HS-27A (cell line): ENCODE data around the gene COL9A3.

ENCODE experiments used
- DNase-seq: peaks from one replicate; pipeline ENCODE4 v3.0.0-alpha.2; 2012; ENCODE audit warnings: low read depth, missing footprints

The COL9A3 gene

DNA sequence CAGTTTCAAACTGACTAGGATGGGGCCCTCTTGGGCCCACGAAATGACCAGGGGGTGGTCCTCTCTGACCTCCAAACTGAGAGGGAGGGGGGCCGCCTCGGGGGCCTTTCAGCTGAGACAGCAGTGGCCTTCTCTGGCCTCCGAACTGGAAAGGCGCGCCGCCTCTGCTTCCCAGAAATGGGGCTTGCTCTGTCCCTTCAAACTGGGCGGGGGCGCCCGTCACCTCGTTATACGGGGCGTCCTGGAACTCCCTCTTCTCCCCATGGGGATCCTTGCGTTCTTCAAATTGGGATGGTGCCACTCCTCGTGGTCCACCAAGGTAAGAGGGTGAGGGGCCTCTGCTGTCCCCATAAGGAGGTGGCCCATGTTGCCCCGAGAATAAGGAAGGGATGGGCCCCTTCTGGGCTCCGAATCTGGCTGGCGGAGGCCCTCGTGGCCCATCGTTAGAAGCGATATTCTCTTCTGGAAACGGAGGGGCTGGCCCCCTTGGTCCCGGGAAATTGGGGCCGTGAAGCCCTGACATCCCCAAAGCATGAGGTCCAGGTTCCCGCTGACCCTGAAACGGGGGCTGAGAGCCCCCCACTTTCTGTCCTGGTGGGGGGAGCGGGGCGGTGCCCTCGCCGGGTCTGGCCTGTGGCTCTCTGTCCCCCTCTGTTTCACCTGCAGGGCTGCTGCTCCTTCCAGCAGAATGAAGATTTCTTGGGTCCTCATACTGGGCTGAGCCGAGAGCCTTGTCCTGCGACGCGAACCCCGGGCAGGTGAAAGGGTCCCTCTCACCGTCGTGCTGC lies 63.5 kb downstream of the COL9A3 start:
- DNase-seq = no peak

DNA sequence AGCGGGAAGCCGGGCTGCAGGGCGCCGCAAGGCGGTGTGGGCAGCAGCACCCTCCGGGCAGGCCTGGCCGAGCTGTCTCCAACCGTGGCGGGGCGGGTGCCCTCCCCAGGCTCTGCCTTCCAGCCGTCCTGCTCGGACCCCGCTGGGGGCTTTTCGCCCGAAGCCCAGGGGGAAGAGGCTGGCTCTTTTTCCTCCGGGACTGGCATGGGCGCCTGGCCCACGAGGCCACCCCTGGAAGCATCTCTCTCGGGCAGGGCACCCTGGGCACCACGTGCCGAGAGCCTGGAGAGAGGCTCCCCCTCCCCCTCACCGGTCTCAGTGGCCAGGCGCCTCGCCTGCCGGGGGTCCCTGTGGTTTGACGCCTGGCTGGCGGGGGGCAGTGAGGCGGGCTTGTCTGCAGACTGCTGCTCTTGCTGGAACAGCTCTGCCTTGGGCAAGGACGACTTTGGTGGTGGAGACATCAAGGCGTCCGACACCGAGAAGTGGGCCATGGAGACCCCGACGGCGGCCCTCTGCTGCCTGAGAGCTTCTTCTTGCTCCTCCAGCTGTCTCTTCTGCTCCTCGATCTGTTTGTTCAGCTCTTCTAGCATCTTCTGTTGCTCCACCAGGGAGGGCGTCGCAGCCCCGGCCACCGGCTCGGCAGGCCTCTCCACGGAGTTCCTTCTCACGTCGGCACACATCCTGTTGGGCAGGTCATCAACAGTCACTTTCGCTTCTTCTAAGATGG lies 64.2 kb downstream of the COL9A3 start:
- DNase-seq = no peak

GRCh38 chr20:62881662-62882395 lies 65.0 kb downstream of the COL9A3 start:
- DNase-seq = no peak

DNA sequence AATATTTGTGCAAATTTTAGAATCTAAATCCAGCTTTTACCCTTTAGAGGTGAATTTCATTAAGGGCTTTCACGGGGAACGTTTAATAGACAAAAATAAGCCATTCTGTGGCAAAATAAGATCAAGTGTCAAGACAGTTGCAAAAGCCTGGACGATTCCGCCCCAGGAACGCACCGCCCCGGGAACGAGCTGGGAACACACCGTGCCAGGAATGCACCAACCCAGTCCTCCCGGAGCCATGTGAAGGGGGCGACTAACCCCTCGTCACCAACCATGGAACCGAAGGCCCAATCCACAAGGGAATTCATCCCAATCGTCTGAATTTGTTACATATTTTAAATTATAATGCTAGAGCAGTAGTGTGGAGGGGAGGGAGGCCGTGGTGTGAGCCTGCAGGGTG lies 65.6 kb downstream of the COL9A3 start:
- DNase-seq = no peak

- no peak for DNase-seq
These were observed 67.7 kb downstream of the COL9A3 start for GRCh38 chr20:62884556-62884955.

- no peak for DNase-seq
These were observed 68.4 kb downstream of the COL9A3 start for GRCh38 chr20:62885046-62885895.

DNA sequence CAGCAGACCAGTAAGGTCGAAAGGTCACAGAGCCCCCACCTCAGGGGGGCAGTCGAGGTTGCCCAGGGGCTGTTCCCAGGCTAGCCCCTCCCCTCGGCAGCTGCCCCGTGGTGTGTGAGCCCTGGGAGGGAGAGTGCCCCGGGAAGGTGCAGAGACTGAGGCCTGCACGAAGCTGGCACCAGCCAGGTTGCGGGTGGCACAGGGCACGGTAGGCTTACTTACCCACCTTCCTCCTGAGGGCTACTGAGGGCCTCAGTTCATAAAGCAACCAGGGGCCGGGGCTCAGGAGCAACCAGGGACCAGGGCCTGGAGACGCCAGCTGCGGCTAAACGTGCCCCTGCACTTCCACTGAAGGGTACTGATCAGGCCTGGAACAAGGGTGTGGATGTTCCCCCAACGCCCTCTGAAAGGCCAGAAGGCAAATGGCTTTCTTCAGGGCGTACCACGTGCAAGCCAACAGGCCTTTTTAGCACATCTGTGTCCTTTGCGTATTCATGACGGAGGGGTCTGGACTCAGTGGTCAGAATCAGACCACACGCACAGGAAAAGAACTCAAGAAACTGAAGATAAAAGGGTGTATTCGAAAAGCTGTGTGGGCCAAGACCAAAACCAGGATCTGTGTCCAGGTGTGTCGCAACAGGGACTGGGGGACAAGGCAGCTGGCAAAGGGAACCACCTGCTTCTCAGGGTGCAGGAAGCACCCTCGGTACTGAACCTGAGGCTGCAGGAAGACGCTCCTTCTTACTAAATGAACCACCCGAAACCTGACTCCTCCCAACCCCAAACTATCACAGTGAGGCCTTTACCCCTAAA lies 69.3 kb downstream of the COL9A3 start:
- DNase-seq = no peak

GRCh38 chr20:62886709-62887058 lies 69.8 kb downstream of the COL9A3 start:
- no peak for DNase-seq

- peak; percentile 54 for DNase-seq
These were observed 70.5 kb downstream of the COL9A3 start for GRCh38 chr20:62887152-62887859.

DNA sequence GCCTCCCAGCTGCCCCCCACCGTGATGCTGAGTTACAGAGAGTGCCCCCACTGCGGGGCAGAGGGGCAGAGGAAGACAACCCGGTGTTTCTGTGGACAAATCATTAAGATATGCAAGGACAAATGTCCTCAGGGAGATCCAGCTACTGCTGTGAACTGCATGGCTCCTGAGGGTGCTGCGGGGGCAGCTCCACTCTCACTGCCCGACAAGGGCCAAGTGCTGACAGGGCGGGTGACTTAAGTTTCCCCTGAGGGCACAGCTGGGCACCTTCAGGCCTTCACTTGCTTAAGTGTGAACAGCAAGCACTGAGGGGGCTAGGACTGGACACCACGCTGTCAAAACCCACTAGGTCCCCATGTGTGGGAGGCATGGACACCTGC lies 71.0 kb downstream of the COL9A3 start:
- DNase-seq = no peak

DNA sequence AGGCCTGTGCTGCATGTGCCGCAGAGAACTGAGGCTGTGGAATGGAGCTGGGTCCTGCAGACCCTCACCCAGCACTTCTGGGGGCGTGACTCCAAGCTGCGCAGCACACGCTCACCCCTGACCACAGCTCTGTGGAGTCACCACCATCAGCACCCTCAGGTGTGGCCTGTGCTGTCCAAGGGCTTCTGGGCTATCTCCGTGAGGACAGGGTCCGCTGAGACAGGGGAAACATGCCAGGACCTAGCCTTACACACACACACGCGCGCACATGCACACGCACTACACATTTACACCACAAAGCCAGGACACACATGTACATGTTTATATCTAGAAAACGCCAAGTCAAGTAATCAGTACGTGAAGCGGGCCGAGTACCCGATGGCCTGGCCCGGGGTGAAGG lies 71.6 kb downstream of the COL9A3 start:
- no peak for DNase-seq

DNA sequence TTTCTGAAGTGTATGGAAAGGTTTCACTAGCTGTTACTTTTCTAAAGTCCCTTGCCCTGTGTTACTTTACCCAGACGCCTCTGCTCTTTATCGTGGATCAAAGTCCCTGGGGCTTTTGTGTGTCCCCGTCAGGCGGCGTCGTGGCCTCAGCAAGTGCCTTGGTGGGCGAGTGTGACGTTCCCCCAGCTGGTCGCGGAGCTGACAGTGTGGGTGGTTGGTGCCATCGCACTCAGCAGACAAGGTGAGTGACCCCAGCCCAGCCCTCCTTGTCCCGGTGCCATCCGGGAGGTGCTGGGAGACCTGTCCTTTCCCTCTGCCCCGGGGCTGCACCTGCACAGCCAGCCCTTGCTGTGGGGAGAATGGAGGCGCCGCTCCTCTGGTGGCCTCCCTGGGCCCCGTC lies 72.1 kb downstream of the COL9A3 start:
- DNase-seq = no peak

GRCh38 chr20:62889411-62889810 lies 72.6 kb downstream of the COL9A3 start:
- DNase-seq = no peak

GRCh38 chr20:62889871-62890270 lies 73.0 kb downstream of the COL9A3 start:
- DNase-seq = no peak

GRCh38 chr20:62890444-62890843 lies 73.6 kb downstream of the COL9A3 start:
- no peak for DNase-seq
